Prostate gland (tissue), 2 donors: ENCODE measurements around the gene VPS45. TPM values are rescaled to one million over a fixed set of nuclear protein-coding genes. Genes with fewer than 3 reads are reported as not detected.

Experiments
- DNase-seq: peaks from one replicate; pipeline ENCODE4 v3.0.0-alpha.2; 2019; ENCODE audit warnings: low spot score
- H3K27ac ChIP-seq, 2 donors: fragments of 200-600 bp; sonication (generic); 2 replicates each; pipeline ENCODE4 v1.5.1; 2017 to 2019
- H3K27me3 ChIP-seq: fragments of 200-600 bp; sonication (generic); replicated peaks from 2 replicates; pipeline ENCODE4 v1.5.1; 2019; ENCODE audit not compliant: insufficient read depth
- H3K36me3 ChIP-seq, 2 donors: fragments of 200-600 bp; sonication (generic); 1 replicate in 1 of 2; 2 replicates in 1 of 2; pipeline versions ENCODE4 v1.5.1 to v1.8.1; 2017 to 2019
- H3K4me1 ChIP-seq: fragments of 200-600 bp; sonication (generic); replicated peaks from 2 replicates; pipeline ENCODE4 v1.5.1; 2019
- H3K4me3 ChIP-seq, 2 donors: fragments of 200-600 bp; sonication (generic); 2 replicates each; pipeline ENCODE4 v1.5.1; 2017 to 2019
- H3K9me3 ChIP-seq: fragments of 200-600 bp; sonication (generic); 2 replicates; pipeline ENCODE4 v1.5.1; 2017
- POLR2A ChIP-seq: fragments of 450-650 bp; IDR thresholded peaks from one replicate; pipeline ENCODE4 v1.6.1; 2016; ENCODE audit warnings: antibody characterized with exemption, mild to moderate bottlenecking
- POLR2AphosphoS5 ChIP-seq: sonication (generic); formaldehyde crosslinking; IDR thresholded peaks from one replicate; pipeline ENCODE4 v1.6.1; 2017; ENCODE audit warnings: antibody characterized with exemption
- WGBS: methylation state at CpG from one replicate; pipeline ENCODE4 v1.1.5; 2018; 5-methylcytosine and 5-hydroxymethylcytosine counted together
- intact Hi-C: fragments of 100-400 bp; cut with DNase I; formaldehyde crosslinking; loops from one replicate; pipeline ENCODE4 v1.14.2; 2022
- total RNA-seq, 2 donors: library from RNA; depleted of rRNA; stranded (reverse); fragments of >200 nt; gene quantifications; one replicate each; pipeline ENCODE4 v1.1.0, GENCODE V29; 2016
- TF ChIP-seq, protein P1 (sequence below), 4 experiments: fragments of 200-600 bp in 2 of 4; fragments of 450-650 bp in 2 of 4; sonication (generic) in 2 of 4; IDR thresholded peaks; 1 replicate in 3 of 4; 2 replicates in 1 of 4; pipeline ENCODE4 v1.5.1; 2016 to 2019; ENCODE audit warnings: antibody characterized with exemption in 4 of 4, mild to moderate bottlenecking in 2 of 4, moderate library complexity in 2 of 4

VPS45 gene
- total RNA-seq, 2 donors from 2014 or later: 29.6 to 33.3 TPM

DNA sequence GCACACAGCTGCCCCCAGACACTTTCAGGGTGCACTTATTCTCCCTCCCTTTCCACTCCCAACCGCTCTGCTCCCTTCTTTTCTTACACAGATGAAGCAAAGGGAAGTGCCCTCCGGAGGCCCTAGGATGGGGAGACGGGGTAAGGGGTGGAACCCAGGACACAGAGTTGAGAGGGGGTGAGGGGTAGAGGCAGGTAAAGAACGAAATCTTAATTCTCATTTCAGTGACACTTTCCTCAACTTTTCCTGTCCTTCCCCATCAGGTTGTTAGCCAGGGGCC, 94.9 kb downstream of the VPS45 start:
- 28% methylated on average over 4 of the region's 4 CpGs for WGBS
- no peak for DNase-seq
- TF ChIP-seq, protein P1, sequence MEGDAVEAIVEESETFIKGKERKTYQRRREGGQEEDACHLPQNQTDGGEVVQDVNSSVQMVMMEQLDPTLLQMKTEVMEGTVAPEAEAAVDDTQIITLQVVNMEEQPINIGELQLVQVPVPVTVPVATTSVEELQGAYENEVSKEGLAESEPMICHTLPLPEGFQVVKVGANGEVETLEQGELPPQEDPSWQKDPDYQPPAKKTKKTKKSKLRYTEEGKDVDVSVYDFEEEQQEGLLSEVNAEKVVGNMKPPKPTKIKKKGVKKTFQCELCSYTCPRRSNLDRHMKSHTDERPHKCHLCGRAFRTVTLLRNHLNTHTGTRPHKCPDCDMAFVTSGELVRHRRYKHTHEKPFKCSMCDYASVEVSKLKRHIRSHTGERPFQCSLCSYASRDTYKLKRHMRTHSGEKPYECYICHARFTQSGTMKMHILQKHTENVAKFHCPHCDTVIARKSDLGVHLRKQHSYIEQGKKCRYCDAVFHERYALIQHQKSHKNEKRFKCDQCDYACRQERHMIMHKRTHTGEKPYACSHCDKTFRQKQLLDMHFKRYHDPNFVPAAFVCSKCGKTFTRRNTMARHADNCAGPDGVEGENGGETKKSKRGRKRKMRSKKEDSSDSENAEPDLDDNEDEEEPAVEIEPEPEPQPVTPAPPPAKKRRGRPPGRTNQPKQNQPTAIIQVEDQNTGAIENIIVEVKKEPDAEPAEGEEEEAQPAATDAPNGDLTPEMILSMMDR (IDR thresholded peaks at IDR 0.05): no peak
- TF ChIP-seq POLR2A: no peak
- TF ChIP-seq POLR2AphosphoS5: no peak
- Histone ChIP-seq H3K27ac (peak overlapping the region; percentile 93 to 95), H3K36me3 (no peaks in the 10 kb centered on the region), H3K4me3 (peak overlapping the region in 1 of 2 donors; percentile 24), H3K27me3 (no peaks in the 10 kb centered on the region), H3K9me3 (no peaks in the 10 kb centered on the region), H3K4me1 (no peaks in the 10 kb centered on the region)
- intact Hi-C loops: no loop called here

DNA sequence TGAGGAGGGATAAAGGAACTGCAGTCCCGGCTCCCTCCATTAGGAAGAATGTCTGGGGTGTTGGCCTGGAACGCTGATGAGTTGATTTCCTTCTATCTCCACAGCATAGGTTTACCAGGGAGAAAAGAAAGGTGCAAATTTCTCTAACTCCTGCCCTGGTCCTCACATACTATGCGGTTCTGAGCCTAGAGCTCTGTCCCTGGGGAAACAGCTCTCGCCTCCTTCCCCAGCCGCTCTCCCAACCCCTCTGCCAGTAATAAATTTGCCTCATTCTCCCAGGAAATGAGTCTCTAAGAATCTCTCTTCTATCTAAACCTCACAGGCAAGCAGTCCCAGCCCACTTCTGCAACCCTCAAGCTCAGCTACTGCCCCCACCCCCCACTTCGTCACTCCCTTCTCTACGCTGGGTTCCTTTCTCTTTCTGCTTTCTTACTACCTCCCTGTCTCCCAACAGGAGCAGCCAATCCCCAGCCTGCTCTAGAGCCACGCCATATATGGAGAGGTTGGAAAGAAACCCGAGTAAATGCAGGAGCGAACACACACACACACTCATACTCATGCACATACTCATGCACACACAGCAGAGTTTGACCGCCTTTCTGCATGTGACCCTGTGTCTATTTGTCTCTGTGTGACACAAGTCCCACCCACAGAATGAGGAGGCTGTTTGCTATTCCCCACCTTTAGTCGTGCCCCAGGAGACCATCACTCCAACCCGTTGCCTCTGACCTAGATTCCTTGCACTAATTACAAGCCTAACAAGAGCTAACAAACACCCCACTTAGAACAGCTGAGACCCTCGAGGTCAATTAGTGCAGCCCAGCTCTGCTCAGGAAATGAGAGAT, 95.5 kb downstream of the VPS45 start:
- H3K9me3 ChIP-seq: no peaks in the 10 kb centered on the region
- H3K4me1 ChIP-seq: no peaks in the 10 kb centered on the region
- peak; percentile 93 for DNase-seq
- no peaks in the 10 kb centered on the region for H3K27me3 ChIP-seq
- intact Hi-C loops: no loop called here
- H3K36me3 ChIP-seq: no peaks in the 10 kb centered on the region
- 8% methylated on average over 14 of the region's 14 CpGs for WGBS
- TF ChIP-seq POLR2AphosphoS5 (peak; percentile 98), POLR2A (peak; percentile 85)
- TF ChIP-seq, protein P1 (IDR thresholded peaks at IDR 0.05): peak in 1 of 4 experiments; percentile 14
- peak overlapping the region; percentile 93 to 95 for H3K27ac ChIP-seq
- H3K4me3 ChIP-seq: peak overlapping the region; percentile 20 to 24

DNA sequence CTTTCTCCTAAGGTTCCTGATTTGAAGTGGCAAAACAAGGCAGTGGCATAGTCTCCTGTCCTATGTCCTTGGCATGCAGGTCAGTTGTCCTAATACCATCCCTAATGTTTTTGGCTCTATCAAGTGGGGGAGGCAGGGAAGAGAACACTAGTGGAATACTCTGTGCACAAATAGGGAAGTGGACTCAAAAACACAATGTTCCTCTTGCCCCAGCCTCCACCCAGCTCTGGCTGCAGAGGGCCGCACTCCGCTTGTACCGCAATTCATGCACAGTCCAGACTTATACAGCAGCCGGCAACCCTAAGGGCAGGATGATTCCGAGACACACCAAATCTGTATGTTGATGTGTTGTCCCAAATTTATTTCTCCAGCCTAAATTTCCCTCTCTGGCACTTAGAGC, 96.6 kb downstream of the VPS45 start:
- Histone ChIP-seq H3K4me1 (no peaks in the 10 kb centered on the region), H3K4me3 (no peak overlapping the region), H3K27ac (peak overlapping the region; percentile 93 to 95), H3K36me3 (no peaks in the 10 kb centered on the region), H3K27me3 (no peaks in the 10 kb centered on the region), H3K9me3 (no peaks in the 10 kb centered on the region)
- no peak for TF ChIP-seq POLR2A
- peak; percentile 4 for TF ChIP-seq POLR2AphosphoS5
- TF ChIP-seq, protein P1 (IDR thresholded peaks at IDR 0.05): no peak
- intact Hi-C loops: no loop called here
- DNase-seq: no peak
- WGBS: 94% methylated on average over 5 of the region's 5 CpGs

GRCh38 chr1:150164779-150165178, 97.2 kb downstream of the VPS45 start:
- Histone ChIP-seq H3K4me1 (no peaks in the 10 kb centered on the region), H3K27ac (peak overlapping the region in 1 of 2 donors; percentile 93), H3K9me3 (no peaks in the 10 kb centered on the region), H3K4me3 (no peak overlapping the region), H3K27me3 (no peaks in the 10 kb centered on the region), H3K36me3 (no peaks in the 10 kb centered on the region)
- WGBS: 80% methylated on average over 5 of the region's 5 CpGs
- TF ChIP-seq, protein P1 (IDR thresholded peaks at IDR 0.05): no peak
- TF ChIP-seq POLR2A (no peak), POLR2AphosphoS5 (no peak)
- no peak for DNase-seq
- intact Hi-C loops: loop anchor here (5.0 kb wide), 1 partner anchor 202 kb away; no protein-coding TSS in a partner anchor
